Ramos (cell line): ENCODE data around the gene TBC1D22A.

Experiments used
- in situ Hi-C: fragments of 300-500 bp; cut with MboI; formaldehyde crosslinking; loops from one replicate; pipeline ENCODE4 v1.14.3; 2022; ENCODE audit warnings: low sequenced_read_pairs; ENCODE audit not compliant: unreplicated experiment

Gene TBC1D22A

DNA sequence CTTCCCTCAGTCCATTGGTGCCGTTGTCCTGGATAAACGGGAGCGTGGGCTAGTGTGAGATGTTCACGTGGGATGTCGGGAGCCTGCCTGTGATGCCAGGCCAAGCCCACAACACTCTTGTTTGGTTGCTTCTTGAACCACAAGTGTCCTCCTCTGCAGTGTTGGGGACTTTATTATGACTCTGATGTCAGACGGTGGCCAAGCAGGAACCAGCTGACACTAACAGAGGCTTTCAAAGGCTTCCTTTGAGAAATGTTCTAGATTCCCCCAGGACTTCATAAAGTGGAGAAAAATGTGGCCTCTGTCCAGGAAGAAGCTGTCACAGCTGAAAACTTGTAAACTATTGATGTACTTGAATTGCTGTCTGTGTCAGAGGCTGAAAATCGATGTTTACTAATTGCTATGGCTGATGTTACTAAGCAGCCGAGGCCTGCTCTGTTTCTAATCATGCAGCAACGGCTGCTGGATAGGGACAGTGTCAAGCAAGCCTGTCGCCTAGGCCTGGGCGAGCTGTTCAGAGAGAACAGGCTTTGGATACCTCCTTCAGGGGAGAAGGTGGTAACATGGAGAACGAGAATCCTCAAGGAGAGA, 131.7 kb downstream of the TBC1D22A start:
- in situ Hi-C loops = no loop called here

DNA sequence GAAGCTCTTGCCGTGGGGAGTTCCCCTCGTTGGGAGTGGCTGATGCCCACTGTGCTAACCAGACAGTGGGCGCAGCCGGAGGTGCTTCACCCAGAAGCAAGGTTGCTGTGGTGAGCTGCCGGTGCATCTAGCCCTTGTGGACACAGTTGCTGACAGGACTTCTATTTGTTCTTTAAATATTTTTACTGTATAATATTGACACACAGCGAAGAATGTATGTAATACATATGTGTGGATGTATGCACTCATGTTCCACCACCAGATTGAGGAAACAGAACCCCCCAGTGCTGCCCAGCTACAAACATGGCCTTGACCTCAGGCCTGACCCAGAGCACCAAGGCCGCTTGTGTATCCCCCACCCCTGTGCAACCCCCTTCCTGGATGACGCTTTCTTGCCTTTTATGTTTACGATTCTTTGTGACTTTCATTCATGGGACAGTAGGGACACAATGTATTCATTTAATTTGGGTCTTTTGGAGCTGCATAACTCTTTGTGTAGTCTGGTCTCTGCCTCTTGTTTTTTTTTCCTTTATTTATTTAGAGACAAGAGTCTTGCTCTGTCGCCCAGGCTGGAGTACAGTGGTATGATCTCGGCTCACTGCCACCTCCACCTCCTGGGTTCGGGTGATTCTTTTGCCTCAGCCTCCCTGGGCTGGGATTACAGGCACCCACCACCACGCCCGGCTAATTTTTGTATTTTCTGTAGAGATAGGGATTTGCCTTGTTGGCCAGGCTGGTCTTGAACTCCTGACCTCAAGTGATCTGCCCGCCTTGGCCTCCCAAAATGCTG, 132.6 kb downstream of the TBC1D22A start:
- in situ Hi-C loops = no loop called here

DNA sequence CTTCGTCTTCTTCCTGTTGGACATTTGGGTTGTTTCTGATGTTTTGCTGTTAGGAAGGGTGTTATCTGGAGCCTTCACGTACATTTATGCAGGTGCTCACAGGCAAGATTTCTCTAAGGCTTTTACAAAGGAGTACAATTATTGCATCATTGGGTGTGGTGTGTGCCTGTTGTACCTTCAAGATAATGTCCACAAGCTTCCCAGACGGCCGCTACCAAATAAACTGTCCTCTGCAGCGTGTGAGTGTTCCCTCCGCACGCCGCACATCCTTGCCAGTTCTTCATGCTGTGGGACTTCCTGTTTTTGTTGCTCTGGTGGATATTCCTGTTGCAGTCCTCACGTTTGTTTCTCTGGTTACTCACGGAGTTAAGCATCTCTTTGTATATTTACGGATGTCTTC, 133.3 kb downstream of the TBC1D22A start:
- in situ Hi-C loops = no loop called here

DNA sequence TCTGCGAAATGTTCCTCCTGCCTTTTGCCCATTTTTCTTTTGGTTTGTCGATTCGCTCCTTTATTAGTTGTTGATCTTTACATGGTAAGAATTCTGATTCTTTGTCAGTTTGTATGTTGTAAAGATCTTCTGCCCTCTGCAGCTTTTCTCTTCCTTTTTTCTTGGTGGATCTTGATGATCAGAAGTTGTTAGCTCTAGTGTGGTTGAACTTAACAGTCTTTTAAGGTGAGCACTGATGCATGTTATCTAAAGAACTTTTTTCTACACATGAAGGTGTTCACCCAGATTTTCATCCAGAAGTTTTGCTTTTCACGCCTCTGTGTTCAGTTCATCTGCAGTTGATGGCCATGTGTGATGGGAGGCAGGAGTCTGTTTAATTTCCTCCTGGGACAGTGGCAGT, 133.7 kb downstream of the TBC1D22A start:
- in situ Hi-C loops = no loop called here

DNA sequence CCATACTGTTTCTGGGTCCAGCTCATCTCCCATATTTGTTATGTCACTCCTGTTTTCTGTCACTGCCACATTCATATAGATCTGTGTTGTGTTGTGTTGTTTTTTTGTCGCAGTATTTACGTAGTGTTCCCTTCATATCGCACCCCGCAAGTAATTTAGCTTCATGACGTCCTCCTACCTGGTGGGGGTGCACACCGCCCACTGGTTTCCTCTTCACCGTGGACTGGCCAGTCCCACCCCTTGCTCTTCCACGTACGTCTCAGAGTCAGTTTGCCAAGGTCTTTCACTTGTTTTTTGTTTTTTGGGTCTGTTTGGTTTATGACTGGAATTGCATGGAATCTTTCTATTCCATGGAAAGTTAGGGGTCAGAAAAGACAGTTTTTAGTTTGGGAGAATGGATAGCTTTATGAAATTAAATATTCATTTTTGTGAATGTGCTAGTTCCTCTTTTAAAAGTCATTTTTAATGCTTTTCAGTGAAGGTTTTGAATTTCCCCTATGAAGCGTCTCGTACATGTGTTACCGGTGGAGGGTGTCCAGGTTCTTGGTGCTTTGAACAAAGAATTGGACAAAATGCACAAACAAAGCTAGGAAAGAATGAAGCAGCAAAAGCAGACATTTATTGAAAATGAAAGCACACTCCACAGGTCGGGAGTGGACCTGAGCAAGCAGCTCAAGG, 134.3 kb downstream of the TBC1D22A start:
- in situ Hi-C loops = no loop called here

DNA sequence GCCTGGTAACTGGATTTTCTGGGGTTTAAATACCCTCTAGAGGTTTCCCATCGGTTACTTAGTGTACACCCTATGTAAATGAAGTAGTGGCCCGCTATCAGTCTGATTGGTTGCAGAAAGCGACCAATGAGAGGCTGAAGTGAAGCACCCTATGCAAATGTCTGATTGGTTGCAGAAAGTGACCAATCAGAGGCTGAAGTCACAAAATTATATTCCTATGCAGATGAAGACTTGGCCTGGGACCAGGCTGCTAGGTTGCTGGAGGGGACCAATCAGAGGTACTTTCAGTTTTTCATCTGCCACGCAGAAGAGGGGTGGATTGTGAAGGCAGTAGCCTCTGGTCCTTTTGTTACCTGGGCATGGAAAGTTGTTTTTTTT, 134.8 kb downstream of the TBC1D22A start:
- in situ Hi-C loops = no loop called here

DNA sequence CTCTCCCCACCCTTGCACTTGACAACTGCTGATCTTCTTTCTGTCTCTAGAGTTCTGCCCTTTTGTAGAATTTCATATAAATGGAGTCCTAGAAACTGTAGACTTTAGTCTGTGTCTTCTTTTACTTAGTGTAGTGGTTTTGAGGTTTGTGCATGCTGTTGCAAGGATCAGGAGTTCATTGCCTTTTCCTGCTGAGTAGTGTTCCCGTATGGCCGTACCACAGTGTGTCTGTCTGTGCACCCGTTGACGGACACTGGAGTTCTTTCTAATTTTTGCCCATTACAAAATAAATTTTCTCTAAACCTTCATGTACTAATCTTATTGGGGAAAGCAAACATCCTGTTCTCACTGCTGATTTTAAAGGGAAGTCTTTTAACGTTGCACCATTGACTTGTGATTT, 138.1 kb downstream of the TBC1D22A start:
- in situ Hi-C loops = no loop called here

DNA sequence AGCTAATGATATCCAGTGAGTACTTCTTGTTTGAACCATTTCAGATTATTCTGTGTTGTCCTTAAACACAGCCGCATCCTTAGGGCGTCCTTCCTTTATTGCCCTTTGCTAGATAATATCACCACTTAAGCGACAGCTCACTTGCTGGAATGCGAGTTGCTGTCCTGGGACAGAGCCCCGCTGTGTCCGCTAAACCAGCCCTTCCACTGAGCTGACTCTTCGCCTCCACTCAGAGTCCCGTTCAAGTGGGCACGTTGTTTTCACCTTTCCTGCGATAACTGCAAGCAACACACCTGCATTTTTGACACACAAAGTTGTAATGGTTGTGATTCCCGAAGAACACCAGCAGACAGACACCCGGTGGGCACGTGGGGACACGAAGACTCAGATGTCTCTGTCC, 140.0 kb downstream of the TBC1D22A start:
- in situ Hi-C loops = no loop called here

DNA sequence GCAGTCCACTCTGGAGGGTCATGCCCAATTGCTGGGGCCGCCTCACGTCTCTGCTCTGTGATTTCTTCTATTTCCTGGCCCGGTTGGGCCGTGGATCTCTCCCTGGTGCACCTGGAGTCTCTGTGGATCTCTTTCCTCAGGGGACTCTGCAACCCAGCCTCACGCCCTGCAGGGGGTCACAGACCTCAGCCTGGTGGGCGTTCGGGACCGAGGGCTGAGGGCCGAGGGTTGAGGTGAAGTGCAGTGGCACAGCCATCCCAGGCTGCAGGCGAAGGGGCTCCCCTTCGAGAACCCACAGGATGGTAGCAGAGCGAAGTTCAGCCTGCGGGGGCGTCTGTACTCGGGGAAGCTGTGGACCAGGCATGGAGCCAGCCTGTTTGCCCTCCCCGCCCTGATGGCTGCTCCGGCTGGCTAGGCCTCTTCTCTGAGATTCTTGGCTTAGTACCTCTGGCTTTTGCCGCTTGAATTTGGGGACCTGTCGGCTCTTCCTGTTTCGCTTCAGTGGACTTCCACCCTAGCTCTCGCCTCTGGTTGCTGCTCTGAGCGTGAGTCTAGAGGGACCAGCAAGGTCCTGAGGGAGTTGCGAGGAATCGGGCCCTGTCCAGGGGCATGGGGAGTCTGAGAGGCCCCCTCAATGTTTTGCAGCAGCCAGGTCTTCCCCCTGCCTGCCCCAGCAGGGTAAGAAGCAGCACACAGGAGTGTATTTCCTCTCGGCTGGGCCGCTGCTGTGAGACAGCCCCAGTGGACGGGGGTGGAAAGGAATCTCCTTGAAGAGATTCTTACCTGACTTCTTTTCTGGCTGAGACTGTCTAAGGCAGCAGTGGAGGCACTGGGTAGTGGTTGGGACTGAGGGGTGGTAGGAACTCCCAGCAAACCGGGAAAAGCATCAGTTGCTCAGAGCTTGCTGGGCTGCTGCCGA, 140.8 kb downstream of the TBC1D22A start:
- in situ Hi-C loops = no loop called here

DNA sequence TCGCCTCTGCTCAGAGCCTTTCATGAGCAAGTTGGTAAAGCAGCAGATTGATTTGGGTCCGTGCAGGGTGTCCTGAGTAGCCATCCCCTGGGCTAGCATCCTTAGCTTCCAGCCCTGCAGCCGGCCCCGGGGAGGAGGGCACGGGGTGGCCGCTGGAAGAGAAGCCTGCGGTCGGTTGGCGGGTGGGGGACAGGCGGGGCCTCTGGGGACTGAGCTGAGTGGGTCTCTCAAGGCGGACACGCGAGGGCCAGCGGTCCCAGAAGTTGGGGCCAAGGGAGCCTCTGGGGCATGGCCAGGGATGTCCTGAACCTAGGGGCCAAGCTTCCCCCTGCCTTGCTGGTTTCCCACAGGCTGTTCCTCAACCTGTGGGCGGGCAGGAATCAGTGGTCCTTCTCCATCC, 143.0 kb downstream of the TBC1D22A start:
- in situ Hi-C loops = no loop called here

DNA sequence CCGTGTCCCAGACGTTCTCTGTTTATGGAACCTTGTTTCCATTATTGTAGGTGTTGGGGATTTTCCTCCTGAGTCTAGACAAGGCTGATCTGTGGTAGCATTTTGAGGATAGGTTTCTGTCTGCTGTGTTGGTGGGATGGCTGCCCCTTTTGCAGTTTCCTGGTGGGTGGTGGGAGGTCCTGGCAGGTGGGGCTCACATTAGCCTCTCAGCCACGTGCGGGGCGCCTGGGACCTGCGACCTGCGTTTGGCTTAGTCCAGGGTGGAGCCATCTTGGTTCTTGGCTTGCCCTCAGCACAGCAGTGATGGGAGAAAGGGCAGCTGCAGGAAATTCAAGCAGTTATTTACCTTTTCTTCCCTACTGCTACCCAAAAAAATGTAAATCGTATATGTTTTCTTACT, 143.4 kb downstream of the TBC1D22A start:
- in situ Hi-C loops = no loop called here

DNA sequence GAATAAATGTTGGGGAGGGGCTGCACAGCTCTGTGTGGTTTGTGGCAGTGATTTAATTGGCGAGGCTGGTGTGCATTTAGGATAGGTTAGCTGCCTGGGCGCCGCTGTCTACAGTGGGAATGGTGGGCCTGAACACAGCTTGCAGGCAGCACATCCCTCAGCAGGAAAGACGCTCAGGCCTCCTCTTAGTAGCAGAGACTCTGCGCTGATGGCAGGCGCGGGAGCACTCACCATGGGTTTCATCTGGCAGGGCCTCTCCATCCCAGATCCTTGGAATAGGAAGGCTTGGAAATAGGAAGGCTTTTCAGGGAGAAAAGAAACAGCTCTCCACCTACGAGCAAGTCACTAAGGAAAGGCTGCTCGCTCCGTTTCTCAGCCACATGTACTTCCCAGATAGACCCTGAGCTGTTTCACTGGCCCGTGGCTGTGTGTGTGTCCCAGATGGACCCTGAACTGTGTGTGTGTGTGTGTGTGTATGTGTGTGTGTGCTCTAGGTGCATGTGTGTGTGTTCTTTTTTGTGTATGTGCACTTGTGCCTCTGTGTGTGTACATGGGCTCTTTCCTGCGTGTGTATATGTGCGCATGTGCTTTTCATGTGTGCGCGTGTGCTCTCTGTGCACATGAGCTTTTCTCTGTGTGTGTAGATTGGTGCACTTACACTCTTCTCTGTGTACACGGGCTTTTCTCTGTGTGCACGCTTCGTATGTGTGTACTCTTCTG, 144.0 kb downstream of the TBC1D22A start:
- in situ Hi-C loops = no loop called here

DNA sequence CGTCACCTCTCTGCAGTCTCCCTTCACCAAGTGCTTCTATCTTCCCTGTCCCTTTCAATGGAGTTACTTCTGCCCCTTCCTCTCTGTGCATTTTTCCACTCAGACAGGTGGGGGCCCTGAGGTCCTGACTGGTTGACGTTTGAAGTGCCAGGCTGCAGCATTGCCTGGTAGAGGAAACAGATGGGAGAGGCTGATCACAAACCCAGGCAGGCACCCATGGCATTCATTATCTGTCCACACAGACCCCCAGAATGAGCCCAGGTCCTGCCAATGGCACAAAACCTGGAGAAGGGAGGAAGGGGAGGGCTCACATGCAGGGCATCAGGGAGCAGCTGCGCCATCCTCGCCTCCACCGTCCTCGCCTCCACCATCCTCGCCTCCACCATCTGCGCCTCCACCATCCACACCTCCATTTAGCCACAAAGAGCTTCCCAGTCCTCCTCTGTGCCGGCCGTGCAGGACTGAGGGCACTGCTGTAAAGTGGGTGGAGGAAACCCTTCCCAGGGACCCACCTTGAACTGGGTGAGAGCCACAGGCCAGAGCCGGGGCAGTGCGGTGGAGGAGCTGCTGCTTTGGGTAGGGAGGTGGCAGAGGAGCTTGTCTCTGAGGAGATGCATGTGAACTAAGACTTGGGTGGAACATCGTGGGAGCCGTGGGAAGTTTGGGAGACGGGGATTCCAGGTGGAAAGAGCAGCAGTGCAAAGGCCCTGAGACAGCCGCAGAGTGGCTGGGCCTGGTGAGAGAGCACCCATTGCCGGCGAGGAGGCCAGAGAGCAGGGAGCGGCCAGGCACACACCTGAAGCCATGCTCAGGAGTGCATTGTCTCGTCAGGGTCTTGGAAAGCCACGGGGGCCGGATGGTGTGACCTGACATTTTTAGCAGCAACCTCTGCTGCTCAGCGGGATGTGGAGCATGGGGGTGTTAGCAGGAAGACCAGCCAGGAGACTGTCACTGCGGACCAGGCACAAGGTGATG, 145.1 kb downstream of the TBC1D22A start:
- in situ Hi-C loops = no loop called here

DNA sequence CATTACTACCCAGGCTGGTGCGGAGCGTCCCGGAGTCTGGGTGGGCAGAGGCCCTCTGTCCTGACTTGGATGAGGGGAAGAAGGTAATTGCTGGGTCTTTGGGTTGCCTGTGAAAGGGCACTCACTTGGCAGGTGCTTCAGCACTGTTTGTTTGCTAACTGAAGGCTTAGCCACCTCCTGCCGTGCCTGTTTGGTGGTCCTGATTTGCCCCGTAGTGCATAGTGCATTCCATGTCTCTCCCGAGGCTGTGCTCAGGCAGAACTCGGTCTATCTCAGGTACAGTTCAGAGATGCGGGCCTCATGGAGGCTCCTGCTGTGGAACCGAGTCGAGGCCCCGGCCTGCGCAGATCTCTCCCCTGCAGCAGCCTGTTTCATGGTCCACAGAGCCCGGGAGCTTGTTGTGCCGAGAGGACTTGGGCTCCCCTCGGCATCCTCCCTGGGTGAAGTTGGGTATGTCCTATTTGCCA, 146.2 kb downstream of the TBC1D22A start:
- in situ Hi-C loops = no loop called here

DNA sequence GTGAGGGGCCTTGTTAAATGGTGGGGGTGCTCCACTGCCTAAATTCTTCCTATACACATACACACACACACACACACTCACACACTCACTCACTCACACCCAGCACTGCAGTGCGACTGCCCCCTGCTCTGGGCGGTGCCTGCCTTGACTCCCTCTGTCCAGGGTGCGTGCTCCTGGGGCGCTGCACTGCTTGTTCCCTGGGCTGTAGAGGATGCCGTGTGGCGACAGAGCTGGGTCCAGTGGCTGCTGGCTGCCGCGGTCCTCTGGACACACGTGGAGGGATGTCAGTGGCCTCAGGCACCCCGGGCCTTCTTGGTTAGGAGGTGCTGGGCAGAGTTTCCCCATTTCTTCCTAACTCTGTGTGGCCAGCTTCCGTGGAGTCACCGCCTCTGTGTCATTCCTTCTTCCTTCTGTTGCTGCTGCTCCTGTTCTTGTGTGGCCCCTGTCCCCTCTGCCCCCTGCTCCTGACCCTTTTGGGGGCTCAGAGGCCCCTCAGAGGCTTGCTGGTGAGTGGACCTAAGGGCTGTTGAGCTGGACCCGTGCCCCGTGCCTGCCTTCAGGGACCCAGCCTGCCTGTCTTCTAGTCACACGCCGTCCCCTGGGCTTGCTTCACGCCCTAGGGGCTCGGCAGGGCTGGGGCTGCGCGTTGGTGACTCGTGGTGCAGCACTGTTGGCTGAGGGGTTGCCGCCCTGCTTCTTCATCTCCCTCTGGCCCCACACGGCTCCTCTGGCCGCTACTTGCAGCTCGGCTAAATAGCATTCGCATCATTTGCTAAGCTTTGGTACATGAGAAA, 147.0 kb downstream of the TBC1D22A start:
- in situ Hi-C loops = no loop called here

DNA sequence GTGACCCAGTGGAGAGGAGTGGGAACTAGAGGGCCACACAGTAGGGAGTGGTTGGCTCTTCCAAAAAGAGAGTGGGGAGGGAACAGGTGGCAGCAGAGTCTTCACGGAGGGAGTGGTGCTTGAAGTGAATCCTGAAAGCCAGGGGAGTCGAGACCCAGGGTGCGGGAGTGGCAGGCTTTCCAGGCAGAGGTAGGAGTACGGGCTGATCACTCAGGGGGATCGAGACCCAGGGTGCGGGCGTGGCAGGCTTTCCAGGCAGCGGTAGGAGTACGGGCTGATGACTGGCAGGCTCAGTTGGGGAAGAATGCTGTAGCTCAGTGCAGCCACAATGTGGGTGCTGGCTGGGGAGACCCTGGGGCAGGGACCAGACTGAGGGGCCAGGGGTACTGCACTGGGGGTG, 148.2 kb downstream of the TBC1D22A start:
- in situ Hi-C loops = no loop called here

DNA sequence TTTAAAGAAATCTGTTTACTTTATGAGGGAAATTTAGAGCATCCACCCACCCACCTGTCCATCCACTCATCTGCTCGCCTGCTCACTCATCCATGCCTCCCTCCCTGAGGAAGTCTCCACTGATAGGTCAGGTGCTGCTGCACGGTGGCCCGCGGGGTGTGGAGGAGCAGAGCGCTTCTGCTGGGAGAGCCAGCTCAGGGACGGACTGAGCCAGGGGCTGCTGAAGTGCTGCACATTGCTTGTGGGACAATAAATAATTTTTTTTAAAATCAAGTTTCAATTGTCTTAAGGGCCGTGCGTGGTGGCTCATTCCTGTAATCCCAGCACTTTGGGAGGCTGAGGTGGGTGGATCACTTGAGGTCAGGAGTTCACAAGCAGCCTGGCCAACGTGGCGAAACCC, 148.9 kb downstream of the TBC1D22A start:
- in situ Hi-C loops = no loop called here

DNA sequence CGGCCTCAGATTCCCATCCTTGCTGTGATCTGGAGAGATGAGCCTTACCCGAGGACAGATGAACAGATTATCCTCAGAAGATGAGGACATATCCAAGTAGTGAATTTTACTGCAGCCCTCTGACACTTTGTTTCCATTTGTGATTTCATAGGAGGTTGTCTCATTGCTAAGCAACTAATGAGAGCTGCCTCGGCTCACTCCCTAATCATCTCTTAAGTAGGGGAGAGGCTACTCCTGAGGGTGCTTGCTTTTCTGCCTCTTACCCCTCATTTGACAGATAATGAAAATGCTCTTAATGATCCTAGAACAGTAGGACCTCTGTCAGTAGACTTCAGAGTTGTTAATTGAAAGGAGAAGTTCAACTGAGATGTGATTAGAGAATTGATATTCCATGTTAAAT, 150.9 kb downstream of the TBC1D22A start:
- in situ Hi-C loops = no loop called here
